ENCODE data around the gene EPM2AIP1. TPM values are rescaled to one million over a fixed set of nuclear protein-coding genes. Genes with fewer than 3 reads are reported as not detected.

Gene EPM2AIP1
- total and polyA plus RNA-seq, 2 of the 8 experiments (the other 6 are each of a cell fraction or from before 2014, with no cell fraction given): 6.6 to 9.0 TPM

GRCh38 chr3:36956155-36956554, 36.8 kb downstream of the EPM2AIP1 start:
- H2BK5ac ChIP-seq (ENCODE audit: low read depth, low read length): no peak overlapping the region
- H2BK12ac ChIP-seq (ENCODE audit: low read depth, low read length): no peak overlapping the region
- no peaks in the 10 kb centered on the region for H3K36me3 ChIP-seq (ENCODE audit: control insufficient read depth in 2 of 4, insufficient read depth in 4 of 4, low read length in 3 of 4)
- WGBS, 2 experiments (ENCODE audit: extremely low coverage in 1 of 2, insufficient coverage in 1 of 2, insufficient read length in 1 of 2, insufficient replicate concordance in 2 of 2, low coverage in 1 of 2, low lambda C conversion rate in 2 of 2, missing lambda C conversion rate in 1 of 2): 85% methylated on average over 3 of the region's 3 CpGs; no CpG with 5 or more reads in 1 of the 2 experiments
- DNase-seq (ENCODE audit: low read depth in 1 of 2, low spot score in 2 of 2): no peak
- H4K20me1 ChIP-seq (replicated peaks in 1 of 2; ENCODE audit: control insufficient read depth in 1 of 2, insufficient read depth in 2 of 2, low read length in 2 of 2): no peaks in the 10 kb centered on the region
- H3K4ac ChIP-seq (replicated peaks; ENCODE audit: insufficient read length, low read depth, low read length): no peak overlapping the region
- H3K14ac ChIP-seq (ENCODE audit: insufficient read length): no peak overlapping the region
- H2BK20ac ChIP-seq (ENCODE audit: low read length): no peak overlapping the region
- no peaks in the 10 kb centered on the region for H3K27me3 ChIP-seq (replicated peaks in 1 of 4; ENCODE audit: control insufficient read depth in 3 of 4, extremely low read depth in 1 of 4, insufficient read depth in 3 of 4, low read length in 3 of 4)
- no peaks in the 10 kb centered on the region for H3K9me3 ChIP-seq (ENCODE audit: insufficient read depth in 2 of 2, low read depth in 1 of 2, low read length in 1 of 2)
- ChIA-PET CTCF (ENCODE audit: partially characterized antibody) (interaction anchor here (1.0 to 9.6 kb wide), 16 partner anchors 8 to 164 kb away, joined by 3 to 125 read pairs (median 22); partner anchors contain the start of genes EPM2AIP1, MLH1 and TRANK1), POLR2A (ENCODE audit: partially characterized antibody) (interaction anchor here (1.3 to 6.8 kb wide), 3 partner anchors 11 to 37 kb away, joined by 5 to 25 read pairs (median 14); partner anchors contain the start of genes EPM2AIP1, MLH1 and TRANK1)
- H2AFZ ChIP-seq (ENCODE audit: low read length): no peak overlapping the region
- H4K8ac ChIP-seq (ENCODE audit: extremely low read depth, insufficient read depth, low read length): no peak overlapping the region
- H3K4me1 ChIP-seq (replicated peaks in 1 of 4; ENCODE audit: control insufficient read depth in 3 of 4, insufficient read depth in 4 of 4, low read length in 3 of 4): peaks cover 0 to 2% (median 0%) of the 10 kb centered on the region in 4 experiments; a peak in 2 of 7 replicates
- no peak overlapping the region for H3K27ac ChIP-seq (ENCODE audit: low read depth, low read length)
- H2BK15ac ChIP-seq (ENCODE audit: low read length): no peak overlapping the region
- H2BK120ac ChIP-seq (replicated peaks; ENCODE audit: low read depth, low read length): no peak overlapping the region
- no peaks in the 10 kb centered on the region for H3K79me2 ChIP-seq (ENCODE audit: control insufficient read depth in 1 of 2, insufficient read depth in 2 of 2, low read length in 2 of 2)
- no peak overlapping the region for H3K18ac ChIP-seq (ENCODE audit: extremely low read depth, low read length)
- H3K79me1 ChIP-seq (ENCODE audit: low read depth, low read length): no peaks in the 10 kb centered on the region
- FAIRE-seq: no peak
- H3K23ac ChIP-seq (ENCODE audit: insufficient read length): no peak overlapping the region
- H2AK5ac ChIP-seq (ENCODE audit: low read depth, low read length): no peak overlapping the region
- no peak overlapping the region for H3K4me3 ChIP-seq (ENCODE audit: extremely low read depth in 1 of 4, insufficient read depth in 2 of 4, low read depth in 3 of 4, low read length in 4 of 4)
- H3K4me2 ChIP-seq (ENCODE audit: insufficient read depth in 1 of 2, low read depth in 2 of 2, low read length in 2 of 2): no peak overlapping the region
- no peak overlapping the region for H4K91ac ChIP-seq (replicated peaks; ENCODE audit: insufficient read length, low read length)
- H3K9ac ChIP-seq (replicated peaks in 1 of 4; ENCODE audit: extremely low read depth in 1 of 4, low read depth in 3 of 4, low read length in 3 of 4): no peak overlapping the region
- H3K56ac ChIP-seq (replicated peaks; ENCODE audit: insufficient read length, low read depth, low read length): no peak overlapping the region
- no peaks in the 10 kb centered on the region for H3K23me2 ChIP-seq (ENCODE audit: low read depth, low read length)
- H4K5ac ChIP-seq (ENCODE audit: insufficient read length, low read depth, low read length): no peak overlapping the region
- TF ChIP-seq HDAC2 (IDR thresholded peaks at IDR 0.05; ENCODE audit: borderline replicate concordance in 1 of 2, low read depth in 2 of 2, low read length in 2 of 2) (no peak), TBP (IDR thresholded peaks at IDR 0.05; ENCODE audit: low read depth, low read length) (no peak), ATF2 (IDR thresholded peaks at IDR 0.05; ENCODE audit: low read length) (no peak), MAFK (IDR thresholded peaks at IDR 0.05; ENCODE audit: low read depth, low read length) (no peak), KDM5A (IDR thresholded peaks at IDR 0.05; ENCODE audit: low read length) (no peak), TCF12 (IDR thresholded peaks at IDR 0.05; ENCODE audit: low read depth, low read length) (no peak), E2F6 (IDR thresholded peaks at IDR 0.05) (no peak), JUN (IDR thresholded peaks at IDR 0.05; ENCODE audit: low read depth, low read length) (no peak), EZH2 (IDR thresholded peaks at IDR 0.05; ENCODE audit: low read depth, low read length, severe bottlenecking) (no peak), POU5F1 (IDR thresholded peaks at IDR 0.05; ENCODE audit: low read depth, low read length) (no peak), TAF1 (IDR thresholded peaks at IDR 0.05; ENCODE audit: low read depth, low read length) (no peak), CEBPB (IDR thresholded peaks at IDR 0.05; ENCODE audit: low read depth, low read length) (no peak)
